Endodermal cell (in vitro differentiated cells): ENCODE measurements around the gene IGSF21. TPM values are rescaled to one million over a fixed set of nuclear protein-coding genes. Genes with fewer than 3 reads are reported as not detected.

Experiments used
- DNase-seq: peaks from one replicate; pipeline ENCODE4 v3.0.0-alpha.2; 2017
- H3K27ac ChIP-seq: 2 replicates; pipeline ENCODE4 v1.5.1; 2013; ENCODE audit warnings: mild to moderate bottlenecking, low read depth, low read length, moderate library complexity
- H3K27me3 ChIP-seq: 2 replicates; pipeline ENCODE4 v1.6.1; 2013; ENCODE audit warnings: mild to moderate bottlenecking, low read length, moderate library complexity; ENCODE audit not compliant: insufficient read depth, control insufficient read depth, poor library complexity, severe bottlenecking
- H3K36me3 ChIP-seq: 2 replicates; pipeline ENCODE4 v1.7.0; 2013; ENCODE audit warnings: mild to moderate bottlenecking, low read length, moderate library complexity; ENCODE audit not compliant: control insufficient read depth, insufficient read depth
- H3K4me1 ChIP-seq: one replicate; pipeline ENCODE4 v1.7.0; 2013; ENCODE audit warnings: low read length; ENCODE audit not compliant: control insufficient read depth, insufficient read depth
- H3K4me3 ChIP-seq: 2 replicates; pipeline ENCODE4 v1.5.1; 2013; ENCODE audit warnings: mild to moderate bottlenecking, low read length, moderate library complexity
- H3K9ac ChIP-seq: 2 replicates; pipeline ENCODE4 v1.6.1; 2013; ENCODE audit warnings: mild to moderate bottlenecking, low read length, moderate library complexity; ENCODE audit not compliant: poor library complexity, severe bottlenecking; ENCODE audit errors: extremely low read depth
- H3K9me3 ChIP-seq: 2 replicates; pipeline ENCODE4 v1.6.1; 2013; ENCODE audit warnings: mild to moderate bottlenecking, low read length, moderate library complexity; ENCODE audit not compliant: control insufficient read depth
- H3K27ac Mint-ChIP-seq: 2 replicates; pipeline ENCODE4 v1.8.0; 2020; ENCODE audit warnings: mixed read lengths
- H3K27me3 Mint-ChIP-seq: 2 replicates; pipeline ENCODE4 v1.8.0; 2021; ENCODE audit warnings: mild to moderate bottlenecking, mixed read lengths; ENCODE audit not compliant: insufficient read depth
- H3K36me3 Mint-ChIP-seq: 2 replicates; pipeline ENCODE4 v1.8.0; 2020; ENCODE audit warnings: low read depth, mixed read lengths
- H3K4me1 Mint-ChIP-seq: 2 replicates; pipeline ENCODE4 v1.8.0; 2020; ENCODE audit warnings: mixed read lengths
- H3K4me3 Mint-ChIP-seq: 2 replicates; pipeline ENCODE4 v1.8.0; 2020; ENCODE audit warnings: mild to moderate bottlenecking, moderate library complexity, mixed read lengths
- H3K9me3 Mint-ChIP-seq: 2 replicates; pipeline ENCODE4 v1.8.0; 2020; ENCODE audit warnings: mild to moderate bottlenecking, mixed read lengths
- WGBS, 2 experiments: methylation state at CpG; one replicate each; pipeline versions ENCODE4 v1.1.5 to v1.1.7; 2013; ENCODE audit warnings: missing lambda C conversion rate in 2 of 2, mixed read lengths in 1 of 2; ENCODE audit not compliant: insufficient coverage in 1 of 2, insufficient read length in 1 of 2; 5-methylcytosine and 5-hydroxymethylcytosine counted together
- total RNA-seq, 2 donors: library from RNA; stranded (reverse); fragmentation: NEBNext Ultra II Directional in 1 of 2; extraction: Animal tissue kit (Norgen Biotek cat#: 25700) in 1 of 2; gene quantifications; 2 replicates in 1 of 2; 3 replicates in 1 of 2; pipeline ENCODE4 v1.2.1, GENCODE V29; 2021
- TF ChIP-seq, protein P1 (sequence below): fragments of 200-600 bp; sonication (generic); conservative IDR thresholded peaks from 2 replicates; pipeline ENCODE4 v1.5.0; 2021; ENCODE audit warnings: antibody characterized with exemption, mild to moderate bottlenecking

The IGSF21 gene
- total RNA-seq, 2 donors from 2014 or later = 1.3 to 1.7 TPM

DNA sequence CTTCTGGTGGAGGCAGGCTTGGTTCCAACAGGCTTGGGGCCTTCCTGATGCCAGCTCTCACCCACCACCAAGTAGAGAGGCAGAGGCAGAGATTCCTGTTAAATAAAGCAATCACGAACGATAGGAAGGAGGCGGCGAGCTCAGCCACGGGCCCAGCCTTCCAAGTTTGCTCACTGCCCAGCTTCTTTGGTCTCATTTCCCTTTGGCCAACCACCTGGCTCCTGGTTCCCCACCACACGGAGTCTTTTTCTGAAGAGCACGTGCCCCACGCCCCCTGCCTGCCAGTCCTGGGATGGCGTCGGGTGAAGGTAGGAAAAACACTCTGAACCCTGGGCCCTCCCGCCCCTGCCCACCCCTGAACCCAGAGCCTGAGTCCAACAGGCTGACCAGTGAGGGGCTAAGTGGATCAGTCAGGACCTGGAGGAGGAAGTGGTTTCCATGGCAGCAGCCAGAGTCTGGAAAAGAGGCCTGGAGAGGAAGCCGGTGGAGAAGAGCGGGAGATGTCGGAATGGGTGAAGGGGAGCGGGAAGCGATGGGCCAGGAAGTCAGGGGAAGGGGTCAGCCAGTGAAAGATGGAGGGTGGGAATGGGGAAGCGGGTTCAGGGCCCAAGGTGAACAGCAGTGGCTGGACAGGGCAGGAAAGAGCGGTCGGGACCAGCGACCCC lies 214.9 kb downstream of the IGSF21 start:
- Mint-ChIP-seq H3K4me1 (peaks cover 16% of the 10 kb centered on the region), H3K27ac (no peak overlapping the region), H3K4me3 (no peak overlapping the region), H3K36me3 (no peaks in the 10 kb centered on the region), H3K9me3 (no peaks in the 10 kb centered on the region), H3K27me3 (peaks cover 7% of the 10 kb centered on the region)
- DNase-seq = peak; percentile 88
- Histone ChIP-seq H3K9me3 (no peaks in the 10 kb centered on the region), H3K4me3 (no peak overlapping the region), H3K27me3 (no peaks in the 10 kb centered on the region), H3K36me3 (no peaks in the 10 kb centered on the region), H3K27ac (no peak overlapping the region), H3K9ac (no peak overlapping the region), H3K4me1 (no peaks in the 10 kb centered on the region)
- 84 to 97% methylated on average over 15 to 20 of the region's 20 CpGs for WGBS, 2 experiments
- TF ChIP-seq, protein P1, sequence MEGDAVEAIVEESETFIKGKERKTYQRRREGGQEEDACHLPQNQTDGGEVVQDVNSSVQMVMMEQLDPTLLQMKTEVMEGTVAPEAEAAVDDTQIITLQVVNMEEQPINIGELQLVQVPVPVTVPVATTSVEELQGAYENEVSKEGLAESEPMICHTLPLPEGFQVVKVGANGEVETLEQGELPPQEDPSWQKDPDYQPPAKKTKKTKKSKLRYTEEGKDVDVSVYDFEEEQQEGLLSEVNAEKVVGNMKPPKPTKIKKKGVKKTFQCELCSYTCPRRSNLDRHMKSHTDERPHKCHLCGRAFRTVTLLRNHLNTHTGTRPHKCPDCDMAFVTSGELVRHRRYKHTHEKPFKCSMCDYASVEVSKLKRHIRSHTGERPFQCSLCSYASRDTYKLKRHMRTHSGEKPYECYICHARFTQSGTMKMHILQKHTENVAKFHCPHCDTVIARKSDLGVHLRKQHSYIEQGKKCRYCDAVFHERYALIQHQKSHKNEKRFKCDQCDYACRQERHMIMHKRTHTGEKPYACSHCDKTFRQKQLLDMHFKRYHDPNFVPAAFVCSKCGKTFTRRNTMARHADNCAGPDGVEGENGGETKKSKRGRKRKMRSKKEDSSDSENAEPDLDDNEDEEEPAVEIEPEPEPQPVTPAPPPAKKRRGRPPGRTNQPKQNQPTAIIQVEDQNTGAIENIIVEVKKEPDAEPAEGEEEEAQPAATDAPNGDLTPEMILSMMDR = peak; percentile 83

DNA sequence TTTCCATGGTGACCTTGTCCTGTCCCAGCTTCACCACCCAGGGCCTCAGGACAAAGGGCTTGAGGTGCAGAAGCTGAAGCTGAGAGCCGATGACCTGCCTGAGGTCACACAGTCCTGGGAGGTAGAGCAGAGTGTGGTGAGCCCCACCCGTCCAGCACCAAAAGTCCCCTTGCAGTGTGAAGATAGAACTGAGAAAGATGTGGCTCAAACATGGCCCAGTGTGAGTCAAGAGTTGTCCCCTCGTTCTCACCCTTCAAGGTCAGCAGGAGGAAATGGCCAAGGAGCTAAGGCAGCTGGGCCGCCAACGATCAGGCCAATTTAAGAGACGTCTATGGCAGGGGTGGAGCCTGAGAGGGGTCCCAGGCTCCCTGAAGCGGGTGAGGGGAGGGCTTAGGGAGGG lies 215.7 kb downstream of the IGSF21 start:
- no peak overlapping the region for H3K9ac ChIP-seq
- H3K36me3 ChIP-seq = no peaks in the 10 kb centered on the region
- H3K9me3 ChIP-seq = no peaks in the 10 kb centered on the region
- no peaks in the 10 kb centered on the region for H3K27me3 ChIP-seq
- no peak for DNase-seq
- no peak overlapping the region for H3K27ac Mint-ChIP-seq
- no peaks in the 10 kb centered on the region for H3K36me3 Mint-ChIP-seq
- no peaks in the 10 kb centered on the region for H3K9me3 Mint-ChIP-seq
- H3K27ac ChIP-seq = no peak overlapping the region
- H3K4me1 Mint-ChIP-seq = peaks cover 17% of the 10 kb centered on the region
- TF ChIP-seq, protein P1 = no peak
- no peak overlapping the region for H3K4me3 Mint-ChIP-seq
- H3K4me3 ChIP-seq = no peak overlapping the region
- WGBS, 2 experiments = 81 to 89% methylated on average over 3 to 7 of the region's 7 CpGs
- peaks cover 7% of the 10 kb centered on the region for H3K27me3 Mint-ChIP-seq
- H3K4me1 ChIP-seq = no peaks in the 10 kb centered on the region

DNA sequence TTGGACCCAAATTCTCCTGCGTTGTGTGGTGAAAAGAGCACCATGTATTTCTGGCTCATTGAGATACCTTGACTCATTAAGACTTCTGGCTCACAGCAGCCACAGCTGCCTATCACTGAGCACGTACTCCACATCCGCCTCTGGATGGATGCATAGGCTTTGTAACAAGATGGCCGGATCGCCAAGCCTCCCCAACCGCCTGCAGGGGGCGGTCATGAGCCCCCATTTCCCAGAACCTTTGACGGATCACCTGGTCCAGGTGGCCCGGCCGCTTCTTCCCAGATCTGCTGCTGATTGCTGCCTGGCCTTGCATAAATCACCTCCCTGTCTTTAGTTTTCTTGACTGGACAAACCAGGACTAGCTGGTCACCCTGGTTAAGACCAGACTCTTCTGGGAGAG lies 216.6 kb downstream of the IGSF21 start:
- Histone ChIP-seq H3K4me3 (no peak overlapping the region), H3K27ac (no peak overlapping the region), H3K9ac (no peak overlapping the region), H3K27me3 (no peaks in the 10 kb centered on the region), H3K9me3 (no peaks in the 10 kb centered on the region), H3K4me1 (no peaks in the 10 kb centered on the region), H3K36me3 (no peaks in the 10 kb centered on the region)
- H3K4me3 Mint-ChIP-seq = no peak overlapping the region
- 89 to 93% methylated on average over 10 of the region's 10 CpGs for WGBS, 2 experiments
- H3K4me1 Mint-ChIP-seq = peaks cover 24% of the 10 kb centered on the region
- TF ChIP-seq, protein P1 = peak; percentile 86
- H3K27ac Mint-ChIP-seq = no peak overlapping the region
- no peaks in the 10 kb centered on the region for H3K36me3 Mint-ChIP-seq
- peaks cover 7% of the 10 kb centered on the region for H3K27me3 Mint-ChIP-seq
- no peaks in the 10 kb centered on the region for H3K9me3 Mint-ChIP-seq
- DNase-seq = peak; percentile 86
